Activated CD4-positive, alpha-beta T cell treated with anti-CD3 and anti-CD28 coated beads, Interleukin-2, amount 10 ng/mL, durations not matched to agents 7 days and 5 days (primary cell): ENCODE data around the gene ZNF79. TPM values are rescaled to one million over a fixed set of nuclear protein-coding genes. Genes with fewer than 3 reads are reported as not detected.

ENCODE experiments used
- CTCF ChIA-PET: fragments of 350-600 bp; sonication (Branson Sonifier 250); formaldehyde crosslinking; loops from one replicate; lab custom pipeline; 2021; ENCODE audit warnings: antibody characterized with exemption; lab: Charles Lee
- POLR2A ChIA-PET: fragments of 350-600 bp; sonication (Branson Sonifier 250); formaldehyde crosslinking; loops from one replicate; lab custom pipeline; 2021; ENCODE audit warnings: antibody characterized with exemption; lab: Charles Lee
- DNase-seq: peaks from one replicate; pipeline ENCODE4 v3.0.0-alpha.2; 2020
- H3K27ac Mint-ChIP-seq: one replicate; pipeline ENCODE4 v1.8.0; 2021; ENCODE audit warnings: mild to moderate bottlenecking, moderate library complexity, mixed read lengths
- H3K27me3 Mint-ChIP-seq: one replicate; pipeline ENCODE4 v1.8.0; 2021; ENCODE audit warnings: mixed read lengths
- H3K36me3 Mint-ChIP-seq: one replicate; pipeline ENCODE4 v1.8.0; 2021; ENCODE audit warnings: low read depth, mixed read lengths
- H3K4me1 Mint-ChIP-seq: one replicate; pipeline ENCODE4 v1.8.0; 2021; ENCODE audit warnings: mixed read lengths
- H3K4me3 Mint-ChIP-seq: one replicate; pipeline ENCODE4 v1.8.0; 2021; ENCODE audit warnings: mild to moderate bottlenecking, moderate library complexity, mixed read lengths
- H3K9me3 Mint-ChIP-seq: one replicate; pipeline ENCODE4 v1.8.0; 2021; ENCODE audit warnings: mixed read lengths
- total RNA-seq, 2 experiments: library from RNA; stranded (reverse); gene quantifications; one replicate each; pipeline ENCODE4 v1.2.3, GENCODE V29; 2021

Gene ZNF79
- total RNA-seq, 2 experiments from 2014 or later, result 13.1 to 13.2 TPM

- Mint-ChIP-seq H3K4me1 (no peaks in the 10 kb centered on the region), H3K9me3 (no peaks in the 10 kb centered on the region), H3K27ac (no peak overlapping the region), H3K27me3 (no peaks in the 10 kb centered on the region), H3K36me3 (no peaks in the 10 kb centered on the region), H3K4me3 (no peak overlapping the region)
- POLR2A ChIA-PET, result no interaction called here
- CTCF ChIA-PET, result interaction anchor here (1.2 to 1.3 kb wide), 2 partner anchors 9 to 11 kb away, joined by 3 to 5 read pairs; no protein-coding TSS in a partner anchor
- no peak for DNase-seq
Observed at GRCh38 chr9:127479507-127480081, 55.4 kb downstream of the ZNF79 start.

GRCh38 chr9:127482662-127483061, 58.5 kb downstream of the ZNF79 start:
- Mint-ChIP-seq H3K4me3 (no peak overlapping the region), H3K36me3 (no peaks in the 10 kb centered on the region), H3K27me3 (no peaks in the 10 kb centered on the region), H3K4me1 (no peaks in the 10 kb centered on the region), H3K9me3 (no peaks in the 10 kb centered on the region), H3K27ac (no peak overlapping the region)
- ChIA-PET POLR2A (no interaction called here), CTCF (no interaction called here)
- DNase-seq, result no peak

- Mint-ChIP-seq H3K36me3 (no peaks in the 10 kb centered on the region), H3K4me3 (no peak overlapping the region), H3K9me3 (no peaks in the 10 kb centered on the region), H3K27ac (no peak overlapping the region), H3K27me3 (no peaks in the 10 kb centered on the region), H3K4me1 (no peaks in the 10 kb centered on the region)
- ChIA-PET CTCF (interaction anchor here (0.5 kb wide), 1 partner anchor 98 kb away, joined by 3 read pairs; no protein-coding TSS in a partner anchor), POLR2A (no interaction called here)
- no peak for DNase-seq
Observed at GRCh38 chr9:127485995-127486394, 61.8 kb downstream of the ZNF79 start.

GRCh38 chr9:127488946-127489345, 64.8 kb downstream of the ZNF79 start:
- Mint-ChIP-seq H3K27me3 (no peaks in the 10 kb centered on the region), H3K4me3 (no peak overlapping the region), H3K4me1 (no peaks in the 10 kb centered on the region), H3K9me3 (no peaks in the 10 kb centered on the region), H3K36me3 (no peaks in the 10 kb centered on the region), H3K27ac (no peak overlapping the region)
- ChIA-PET CTCF (interaction anchor here (0.7 to 1.4 kb wide), 2 partner anchors 9 to 10 kb away, joined by 3 to 5 read pairs; no protein-coding TSS in a partner anchor), POLR2A (no interaction called here)
- DNase-seq, result no peak

- no peak for DNase-seq
- H3K27me3 Mint-ChIP-seq, result no peaks in the 10 kb centered on the region
- no peaks in the 10 kb centered on the region for H3K36me3 Mint-ChIP-seq
- H3K4me1 Mint-ChIP-seq, result no peaks in the 10 kb centered on the region
- H3K9me3 Mint-ChIP-seq, result no peaks in the 10 kb centered on the region
- ChIA-PET CTCF (interaction anchor here (0.7 to 1.9 kb wide), 5 partner anchors 9 to 34 kb away, joined by 3 to 5 read pairs (median 3); no protein-coding TSS in a partner anchor), POLR2A (no interaction called here)
- no peak overlapping the region for H3K4me3 Mint-ChIP-seq
- H3K27ac Mint-ChIP-seq, result no peak overlapping the region
Observed at GRCh38 chr9:127489471-127490115, 65.4 kb downstream of the ZNF79 start.

- Mint-ChIP-seq H3K4me1 (peaks cover 1% of the 10 kb centered on the region), H3K9me3 (no peaks in the 10 kb centered on the region), H3K27ac (no peak overlapping the region), H3K27me3 (no peaks in the 10 kb centered on the region), H3K4me3 (no peak overlapping the region), H3K36me3 (no peaks in the 10 kb centered on the region)
- no peak for DNase-seq
- ChIA-PET CTCF (interaction anchor here (0.7 to 1.9 kb wide), 4 partner anchors 11 to 401 kb away, joined by 3 to 4 read pairs (median 3); no protein-coding TSS in a partner anchor), POLR2A (no interaction called here)
Observed at GRCh38 chr9:127490535-127491230, 66.5 kb downstream of the ZNF79 start.

- Mint-ChIP-seq H3K27me3 (no peaks in the 10 kb centered on the region), H3K4me3 (no peak overlapping the region), H3K27ac (no peak overlapping the region), H3K4me1 (peaks cover 7% of the 10 kb centered on the region), H3K36me3 (peaks cover 8% of the 10 kb centered on the region), H3K9me3 (no peaks in the 10 kb centered on the region)
- ChIA-PET POLR2A (no interaction called here), CTCF (no interaction called here)
- no peak for DNase-seq
Observed at GRCh38 chr9:127491516-127491915, 67.3 kb downstream of the ZNF79 start.

GRCh38 chr9:127492616-127493015, 68.4 kb downstream of the ZNF79 start:
- no peaks in the 10 kb centered on the region for H3K27me3 Mint-ChIP-seq
- ChIA-PET POLR2A (no interaction called here), CTCF (no interaction called here)
- peak overlapping the region; percentile 31 for H3K27ac Mint-ChIP-seq
- DNase-seq, result no peak
- H3K36me3 Mint-ChIP-seq, result peaks cover 8% of the 10 kb centered on the region
- no peaks in the 10 kb centered on the region for H3K9me3 Mint-ChIP-seq
- no peak overlapping the region for H3K4me3 Mint-ChIP-seq
- H3K4me1 Mint-ChIP-seq, result peaks cover 7% of the 10 kb centered on the region

GRCh38 chr9:127493592-127494303, 69.6 kb downstream of the ZNF79 start:
- no peaks in the 10 kb centered on the region for H3K9me3 Mint-ChIP-seq
- H3K27me3 Mint-ChIP-seq, result no peaks in the 10 kb centered on the region
- H3K27ac Mint-ChIP-seq, result no peak overlapping the region
- H3K36me3 Mint-ChIP-seq, result peaks cover 8% of the 10 kb centered on the region
- POLR2A ChIA-PET, result no interaction called here
- DNase-seq, result no peak
- CTCF ChIA-PET, result interaction anchor here (1.2 kb wide), 1 partner anchor 19 kb away, joined by 3 read pairs; no protein-coding TSS in a partner anchor
- no peak overlapping the region for H3K4me3 Mint-ChIP-seq
- H3K4me1 Mint-ChIP-seq, result peaks cover 7% of the 10 kb centered on the region

GRCh38 chr9:127494304-127494702, 70.1 kb downstream of the ZNF79 start:
- Mint-ChIP-seq H3K4me3 (no peak overlapping the region), H3K36me3 (peaks cover 8% of the 10 kb centered on the region), H3K9me3 (no peaks in the 10 kb centered on the region), H3K27me3 (no peaks in the 10 kb centered on the region), H3K27ac (no peak overlapping the region), H3K4me1 (peaks cover 7% of the 10 kb centered on the region)
- DNase-seq, result no peak
- POLR2A ChIA-PET, result no interaction called here
- CTCF ChIA-PET, result interaction anchor here (1.0 to 1.2 kb wide), 2 partner anchors 19 to 33 kb away, joined by 3 read pairs; no protein-coding TSS in a partner anchor
